HuH-7 (cell line): ENCODE results near the gene TNS1.

Experiments used
- DNase-seq: peaks from one replicate; pipeline ENCODE4 v3.0.0; 2011; ENCODE audit warnings: low spot score

TNS1 gene

DNA sequence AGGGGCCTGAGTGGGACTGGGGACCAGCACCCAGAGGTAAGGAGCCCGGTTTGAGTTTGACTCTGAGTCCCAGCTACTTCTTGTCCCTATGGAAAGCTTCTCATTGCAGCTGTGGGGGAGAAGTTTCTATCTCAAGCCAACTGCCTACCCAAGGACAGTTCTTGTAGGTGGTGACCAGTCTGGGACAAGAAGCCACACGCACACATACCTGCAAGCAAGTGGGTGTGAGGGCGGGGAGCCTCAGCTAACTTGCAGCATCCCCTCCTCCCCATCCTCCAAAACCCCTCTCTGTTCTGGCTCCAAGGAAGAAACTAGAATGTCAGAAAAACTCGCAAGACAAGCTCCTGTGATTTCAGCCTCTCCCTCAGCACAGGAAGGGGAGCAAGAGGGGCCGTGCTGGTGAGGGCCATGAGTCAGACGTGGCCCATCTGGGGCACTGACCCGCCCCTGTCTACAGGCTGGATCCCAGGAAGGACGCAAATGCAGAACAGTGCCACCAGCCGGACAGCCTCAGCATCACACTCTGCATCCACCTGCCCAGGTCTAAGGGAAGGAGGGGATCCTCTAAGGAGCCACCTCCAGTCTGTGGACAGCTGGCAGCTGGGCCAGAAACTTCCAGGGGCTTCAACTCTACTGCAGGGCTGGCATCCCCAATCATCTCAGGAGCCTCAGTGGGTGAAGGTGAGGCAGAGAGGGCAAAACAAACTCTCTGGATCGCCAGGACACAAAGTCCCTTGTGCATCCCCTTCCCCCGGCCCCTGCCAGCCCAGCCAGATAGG lies 103.4 kb downstream of the TNS1 start:
- peak; percentile 91 for DNase-seq

DNA sequence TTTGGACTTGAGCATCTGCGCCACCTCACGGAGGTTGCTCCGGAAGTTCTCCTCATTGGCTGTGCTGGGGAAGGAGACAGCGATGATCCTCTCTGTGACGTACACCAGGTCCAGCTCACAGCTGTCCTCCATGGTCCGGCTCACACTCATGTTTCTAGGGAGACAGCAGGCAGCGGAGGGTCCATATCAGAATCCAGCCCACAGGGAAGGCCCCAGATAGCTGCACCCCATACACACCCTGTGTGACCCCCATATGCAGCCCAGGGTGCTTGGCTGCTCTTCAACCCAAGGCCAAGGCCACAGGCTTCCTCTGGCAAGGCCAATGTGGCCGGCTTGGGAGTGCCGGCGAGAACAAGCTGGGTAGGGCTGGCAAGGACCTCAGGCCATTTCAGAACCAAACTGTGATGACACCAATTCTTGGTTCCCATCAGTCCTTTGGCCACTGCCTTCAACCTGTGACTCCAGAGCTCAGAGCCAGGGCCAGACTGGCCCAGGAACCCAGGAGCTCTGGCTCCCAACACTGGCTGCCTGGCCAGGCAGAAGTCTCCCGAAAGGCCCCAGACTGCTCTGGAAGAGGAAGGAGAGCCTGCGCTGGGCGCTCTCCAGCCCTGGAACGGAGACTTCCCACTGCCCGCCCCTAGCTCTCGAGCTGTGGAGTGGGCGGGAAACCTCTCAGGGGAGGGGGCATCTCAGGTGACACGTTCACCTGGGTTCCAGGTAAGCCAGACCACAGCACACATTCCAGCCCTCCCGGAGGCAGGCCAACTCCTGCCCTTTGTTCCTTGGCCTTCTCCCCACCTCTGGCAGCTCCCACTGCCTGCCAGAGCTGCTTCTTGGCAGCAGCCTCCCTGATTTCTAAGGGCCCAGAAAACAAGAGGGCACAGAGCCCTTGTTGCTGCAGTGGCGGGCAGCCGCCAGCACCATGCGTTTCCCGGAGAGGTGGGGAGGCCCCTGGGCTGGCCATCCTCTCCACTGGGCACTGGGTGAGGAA lies 104.7 kb downstream of the TNS1 start:
- no peak for DNase-seq

DNA sequence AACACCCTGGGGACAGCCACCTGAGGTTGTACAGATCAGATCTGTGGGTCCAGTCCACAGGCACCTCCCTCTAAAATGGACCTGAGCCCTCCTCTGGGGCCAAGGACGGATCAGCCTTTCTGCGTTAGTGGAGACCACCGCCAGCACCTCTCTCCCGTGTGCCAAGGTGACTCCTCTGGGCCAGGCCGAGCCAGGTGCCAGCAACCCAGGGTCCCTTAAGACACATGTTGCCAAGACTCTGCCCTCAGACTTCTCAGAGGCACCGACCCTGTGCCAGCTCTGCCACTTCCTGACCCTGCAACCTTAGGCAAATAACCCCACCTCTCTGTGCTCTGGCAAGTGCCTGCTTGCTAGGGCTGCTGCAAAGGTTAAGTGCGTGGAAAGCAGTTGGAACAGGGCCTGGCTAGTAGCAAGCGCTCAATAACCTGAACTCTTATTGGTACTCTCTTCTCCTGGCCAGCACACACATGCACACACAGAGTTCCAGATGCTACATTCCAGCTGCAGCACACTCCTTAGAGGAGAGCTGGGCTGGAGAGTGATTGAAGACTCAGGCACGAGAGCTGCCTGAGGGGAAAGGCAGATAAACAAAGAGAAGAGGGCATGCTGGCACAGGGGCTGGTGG lies 105.6 kb downstream of the TNS1 start:
- no peak for DNase-seq

DNA sequence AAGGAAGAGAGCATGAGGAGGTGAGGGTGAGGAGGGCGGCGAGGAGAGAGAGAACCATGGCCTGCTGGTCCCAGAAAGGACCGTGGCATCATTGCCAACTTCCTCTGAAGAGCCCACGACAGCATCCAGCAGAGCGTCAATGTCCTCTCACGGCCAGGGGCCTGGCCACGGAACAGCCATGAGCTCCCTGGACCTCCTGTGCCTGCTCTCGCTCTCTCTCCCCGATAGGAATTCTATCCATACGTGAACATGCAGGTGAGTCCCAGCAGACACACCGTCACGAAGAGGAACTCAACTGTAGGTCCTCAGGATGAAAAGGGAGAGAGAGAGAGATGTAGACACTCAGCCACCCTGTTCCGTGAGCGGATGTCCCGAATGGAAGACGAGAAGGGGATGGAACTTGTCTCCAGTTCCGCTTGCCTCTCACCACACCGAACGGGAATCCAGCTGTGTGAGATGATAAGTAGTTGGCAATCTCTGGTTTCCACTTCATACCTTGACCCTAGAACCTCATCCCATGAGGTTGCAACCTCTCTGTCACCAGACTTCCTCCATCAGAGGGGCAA lies 107.6 kb downstream of the TNS1 start:
- DNase-seq: no peak

DNA sequence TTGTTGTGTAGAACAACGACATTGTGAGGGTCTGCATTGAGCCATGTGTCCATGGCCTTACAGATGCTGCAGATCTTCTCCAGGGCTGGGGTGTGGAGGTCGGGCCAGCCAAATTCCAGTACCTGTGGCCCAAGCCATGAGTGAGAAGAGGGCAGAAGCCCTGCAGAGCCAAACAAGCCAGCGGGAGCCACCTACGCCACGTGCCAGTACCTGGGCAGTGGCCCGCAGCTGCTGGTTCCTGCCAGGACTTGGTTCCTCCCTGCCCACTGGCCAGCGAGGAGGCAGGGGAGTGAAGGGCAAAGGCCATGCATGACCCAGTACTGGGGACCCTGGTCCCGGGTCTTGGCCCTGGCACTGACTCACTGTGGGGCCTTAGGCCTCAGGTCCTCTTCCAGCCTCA lies 109.4 kb downstream of the TNS1 start:
- DNase-seq: no peak

DNA sequence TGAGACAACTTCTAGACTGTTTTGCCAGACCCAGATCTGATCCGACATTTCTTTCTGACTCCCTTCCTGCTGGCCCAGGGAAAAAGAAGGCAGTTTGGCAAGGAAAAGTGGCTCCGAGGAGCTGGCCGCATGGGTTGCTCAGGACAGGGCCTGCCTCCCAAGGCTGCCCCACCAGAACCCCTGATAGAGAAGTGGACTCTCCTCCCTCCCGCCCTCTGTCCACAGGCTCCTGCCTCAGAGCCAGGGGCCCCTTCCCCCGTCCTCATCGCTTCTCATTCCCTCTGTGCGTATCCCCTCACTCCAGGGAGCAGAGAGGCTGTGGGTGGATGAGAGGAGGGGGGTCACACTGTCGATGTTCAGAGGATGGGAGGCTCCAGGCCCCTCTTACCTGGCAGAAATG lies 110.2 kb downstream of the TNS1 start:
- no peak for DNase-seq

DNA sequence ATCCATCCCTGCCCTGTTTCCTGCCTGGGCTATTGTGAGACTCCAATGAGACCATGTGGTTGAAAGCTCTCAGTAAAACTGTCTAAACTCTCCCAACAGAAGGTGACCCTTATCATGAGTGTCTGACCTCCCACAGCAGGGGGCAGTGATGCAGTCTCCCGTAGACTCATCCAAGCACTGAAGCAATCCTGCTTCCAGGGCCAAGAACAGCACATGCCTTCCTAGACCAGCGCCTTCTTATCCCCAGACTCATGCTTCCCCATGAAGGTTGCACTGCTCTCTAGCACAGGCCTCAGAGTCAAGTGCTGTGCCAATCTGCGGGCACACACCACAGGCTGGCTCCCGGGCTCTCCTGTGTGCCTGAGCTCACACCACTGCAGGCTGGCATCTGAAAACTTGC lies 112.3 kb downstream of the TNS1 start:
- peak; percentile 32 for DNase-seq

DNA sequence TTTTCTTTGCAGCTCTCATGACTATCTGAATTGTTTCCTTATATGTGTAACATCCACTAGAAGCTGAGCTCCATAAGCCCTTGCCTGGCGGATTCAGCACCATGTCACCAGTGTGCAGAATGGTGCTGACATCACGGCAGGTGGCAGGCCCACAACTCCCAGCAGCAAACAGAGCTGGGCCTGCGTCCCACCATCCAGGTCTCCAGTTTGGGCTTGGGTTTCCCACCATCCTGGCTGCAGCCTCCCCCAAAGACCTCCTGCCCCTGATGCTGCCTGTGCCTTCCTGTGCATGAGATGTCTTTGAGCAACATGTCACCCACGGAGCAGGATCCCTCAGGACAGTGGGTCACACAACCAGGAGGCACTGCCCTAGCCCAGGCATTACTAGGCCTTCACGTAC lies 113.1 kb downstream of the TNS1 start:
- DNase-seq: no peak

DNA sequence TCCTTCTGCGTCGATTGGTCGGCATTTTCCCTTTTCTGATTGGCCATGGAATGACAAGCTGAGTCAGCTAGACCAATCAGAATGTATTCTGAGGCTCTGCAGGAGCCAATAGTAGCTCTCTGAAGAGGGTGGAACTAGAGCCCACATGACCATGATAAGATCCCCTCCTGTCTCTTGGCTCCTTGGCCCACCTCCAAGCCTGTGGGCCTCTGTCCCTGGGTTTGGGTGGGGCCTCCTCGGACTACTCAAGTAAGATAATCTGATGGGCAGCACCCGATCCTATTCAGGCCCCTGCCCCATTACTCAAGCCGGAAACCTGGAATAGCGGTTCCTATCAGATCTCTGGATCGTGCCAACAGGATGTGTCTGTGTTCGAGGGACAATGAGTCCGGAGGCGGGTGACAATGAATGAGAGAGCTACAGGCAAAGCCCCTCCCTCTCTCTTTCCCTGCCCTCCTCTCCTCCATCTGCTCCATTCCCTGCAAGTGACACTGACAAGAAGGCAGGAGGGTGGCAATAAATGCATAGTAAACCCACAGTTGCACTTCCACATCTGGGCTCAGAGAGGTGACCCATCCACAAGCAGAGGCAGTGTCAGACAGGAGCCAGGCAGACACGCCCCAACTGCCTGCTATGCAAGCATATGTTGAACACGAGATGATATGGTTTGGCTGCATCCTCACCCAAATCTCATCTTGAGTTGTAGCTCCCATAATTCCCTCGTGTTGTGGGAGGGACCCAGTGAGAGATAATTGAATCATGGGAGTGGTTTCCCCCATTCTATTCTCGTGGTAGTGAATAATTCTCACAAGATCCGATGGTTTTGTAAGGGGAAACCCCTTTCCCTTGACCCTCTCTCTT lies 114.7 kb downstream of the TNS1 start:
- DNase-seq: no peak

DNA sequence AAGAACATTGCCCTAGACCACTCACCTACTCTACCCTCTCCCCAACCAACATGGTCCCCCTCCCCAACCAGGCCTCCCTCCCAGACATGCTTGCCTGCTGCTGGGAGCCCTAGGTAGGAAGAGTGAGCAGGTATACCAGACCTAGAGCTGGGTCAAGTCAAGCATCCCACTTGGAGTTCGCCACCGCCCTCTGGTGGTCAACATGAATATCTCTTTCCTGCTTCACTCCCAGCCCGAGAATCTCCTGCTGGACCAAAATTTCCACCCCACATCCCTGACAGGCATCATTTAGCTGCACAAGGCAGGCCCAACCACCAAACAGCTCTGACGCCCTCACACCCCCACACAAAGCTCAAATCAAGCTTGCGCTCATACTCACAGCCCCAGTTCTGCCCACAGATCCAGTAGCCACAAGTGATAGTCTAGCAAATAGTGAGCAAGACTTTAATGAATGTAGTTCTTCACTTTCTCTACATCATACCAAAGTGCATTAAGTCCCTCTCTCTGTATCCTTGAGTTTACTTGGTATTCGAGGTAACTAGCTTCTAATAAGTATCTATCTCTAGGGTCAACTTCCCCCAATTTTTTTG lies 116.0 kb downstream of the TNS1 start:
- DNase-seq: peak; percentile 88

DNA sequence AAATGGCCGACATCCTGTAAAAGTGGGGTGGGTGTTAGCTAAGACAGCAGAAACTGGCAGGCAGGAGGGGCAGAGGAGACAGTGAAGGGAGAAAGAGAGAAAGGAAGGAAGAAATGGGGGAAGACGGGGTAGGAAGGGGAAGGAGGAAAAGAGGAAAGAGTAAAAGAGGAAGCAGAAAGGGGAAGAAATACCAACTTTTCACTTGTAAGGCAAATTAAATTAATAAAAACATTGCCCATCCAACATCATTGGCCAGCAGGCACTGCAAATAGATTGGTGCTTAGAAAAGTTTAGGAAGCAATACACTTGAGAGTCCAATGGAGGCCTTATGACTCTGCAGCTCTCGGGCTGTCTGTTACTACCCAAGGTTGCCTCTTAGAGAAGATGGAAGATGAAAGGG lies 116.7 kb downstream of the TNS1 start:
- no peak for DNase-seq

DNA sequence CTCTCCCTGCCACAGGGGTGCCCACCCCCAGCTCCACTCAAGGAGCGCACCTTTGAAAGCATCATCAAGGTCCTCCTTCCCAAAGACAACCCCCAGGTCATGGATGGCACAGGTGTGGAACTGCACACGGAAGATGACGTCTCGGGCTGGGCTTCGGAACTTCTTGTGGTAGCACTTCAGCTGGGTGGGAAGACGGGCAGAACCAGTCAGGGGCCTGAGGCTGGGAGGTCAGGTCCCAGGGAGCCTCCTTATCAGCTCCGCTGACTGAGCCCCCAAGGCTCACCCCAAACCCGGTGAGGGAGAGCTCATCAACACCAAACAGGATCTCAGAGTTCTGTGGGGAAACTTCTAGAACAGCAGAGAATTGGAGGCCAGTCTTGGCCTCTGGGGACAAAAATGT lies 117.8 kb downstream of the TNS1 start:
- no peak for DNase-seq

DNA sequence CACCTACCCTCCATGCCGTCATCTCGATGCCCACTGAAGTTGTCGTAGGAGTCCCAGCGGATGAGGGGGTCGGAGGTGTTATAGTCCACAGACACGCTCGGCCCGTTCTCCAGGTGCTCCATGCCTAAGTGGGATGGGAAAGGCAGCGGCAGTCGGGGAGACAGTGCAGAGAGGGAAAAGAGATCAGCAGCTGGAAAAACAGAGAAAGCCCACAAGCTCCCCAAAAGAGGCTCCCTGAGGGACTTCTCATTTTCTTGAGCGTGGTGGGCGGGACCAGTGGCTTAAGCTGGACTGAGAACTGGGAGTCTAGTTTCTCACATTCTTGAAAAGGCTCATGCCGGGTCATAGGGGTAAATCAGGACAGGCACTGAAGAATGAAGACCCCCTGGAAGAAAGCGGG lies 121.9 kb downstream of the TNS1 start:
- DNase-seq: no peak

DNA sequence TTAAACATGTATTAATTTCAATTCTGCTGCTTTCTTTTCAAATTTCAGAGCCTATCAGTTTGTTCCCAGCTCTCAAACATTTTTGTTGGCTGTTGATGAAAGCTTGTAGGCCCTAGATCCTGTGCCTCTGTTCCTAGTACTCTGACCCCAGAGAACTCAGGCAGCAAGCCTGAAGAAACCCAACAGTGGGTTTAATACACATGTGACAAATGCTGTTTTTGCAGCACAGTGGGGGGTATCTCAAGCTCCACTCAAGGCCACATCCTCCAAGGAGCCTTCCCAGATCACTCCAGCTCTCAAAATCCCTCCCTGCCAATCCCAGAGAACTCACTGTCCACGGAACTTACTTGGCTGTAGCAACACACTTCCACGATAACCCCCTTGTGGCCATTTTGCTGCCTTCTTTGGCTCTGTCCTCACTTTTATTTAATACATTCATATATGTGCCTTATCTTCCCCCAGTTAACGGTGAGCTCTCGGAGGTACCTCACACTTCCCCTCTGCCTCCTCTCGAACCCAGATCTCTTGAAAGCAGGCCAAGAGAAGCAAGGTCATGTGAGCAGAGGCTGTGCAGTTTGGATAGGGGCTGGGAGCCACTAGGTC lies 122.4 kb downstream of the TNS1 start:
- DNase-seq: no peak

DNA sequence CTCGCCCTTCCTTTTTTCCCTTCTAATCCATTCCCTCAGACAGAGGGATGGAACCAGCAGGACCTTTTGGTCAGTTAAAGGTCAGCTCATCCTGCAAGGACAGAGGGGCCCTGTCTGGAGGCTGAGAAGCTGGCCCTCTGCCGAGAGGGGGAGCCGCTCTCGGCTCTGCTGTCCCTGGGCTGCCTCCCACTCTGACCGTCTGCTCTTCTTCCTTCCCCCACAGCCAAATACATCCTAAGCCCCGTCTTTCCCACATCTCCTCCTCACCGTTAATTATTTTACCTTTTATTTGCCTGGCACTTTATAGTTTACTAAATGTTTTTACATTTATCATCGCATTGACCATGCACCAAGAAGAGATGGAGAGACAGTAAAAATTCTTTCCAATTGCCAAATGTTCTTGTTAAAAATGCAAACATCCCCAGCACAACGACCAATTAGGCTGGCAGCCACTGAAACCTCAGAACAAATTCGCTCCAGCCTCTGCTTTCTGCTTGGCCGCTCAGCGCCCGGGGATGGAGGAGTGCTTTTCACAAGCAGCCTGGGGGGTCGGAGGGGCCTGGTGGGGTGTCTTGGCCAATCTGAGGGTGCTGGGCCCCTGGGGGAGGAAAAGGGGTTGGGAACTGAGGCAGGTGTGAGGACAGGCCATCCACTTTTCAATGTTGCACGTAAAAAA lies 123.7 kb downstream of the TNS1 start:
- DNase-seq: no peak

DNA sequence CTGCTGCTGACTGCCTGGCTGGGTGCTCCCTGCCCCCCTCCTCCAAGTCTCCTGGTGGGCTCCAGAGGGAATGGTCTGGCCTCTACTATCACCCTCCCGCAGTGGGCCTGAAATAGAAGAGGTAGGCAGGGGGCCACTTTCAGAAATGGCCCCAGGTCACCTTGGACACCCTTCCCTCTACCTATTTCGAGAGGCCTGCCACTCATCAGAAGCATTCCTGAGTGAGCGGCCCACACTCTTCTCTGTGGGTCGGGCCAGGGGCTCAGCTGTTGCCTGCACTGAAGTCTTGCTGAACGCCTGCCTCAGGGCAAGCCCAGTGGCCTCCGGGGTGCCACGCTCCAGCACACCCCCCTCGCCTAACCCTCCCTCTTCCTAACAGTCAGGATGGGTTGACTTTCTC lies 124.9 kb downstream of the TNS1 start:
- no peak for DNase-seq

DNA sequence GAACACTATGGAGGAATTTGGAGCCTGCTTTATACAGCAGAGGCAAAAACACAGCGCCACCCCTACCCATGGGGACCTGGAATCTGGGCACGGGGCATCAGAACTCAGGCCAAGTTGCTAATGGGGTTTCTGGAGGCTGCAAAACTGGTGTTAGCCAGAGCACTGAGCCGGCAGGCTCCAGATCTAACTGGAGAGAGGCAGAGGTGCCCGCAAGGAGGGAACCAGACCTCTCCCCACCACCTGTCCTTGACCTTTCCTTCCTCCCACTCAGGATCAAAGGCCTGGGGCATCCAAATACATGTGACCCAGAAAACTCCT lies 126.6 kb downstream of the TNS1 start:
- no peak for DNase-seq

DNA sequence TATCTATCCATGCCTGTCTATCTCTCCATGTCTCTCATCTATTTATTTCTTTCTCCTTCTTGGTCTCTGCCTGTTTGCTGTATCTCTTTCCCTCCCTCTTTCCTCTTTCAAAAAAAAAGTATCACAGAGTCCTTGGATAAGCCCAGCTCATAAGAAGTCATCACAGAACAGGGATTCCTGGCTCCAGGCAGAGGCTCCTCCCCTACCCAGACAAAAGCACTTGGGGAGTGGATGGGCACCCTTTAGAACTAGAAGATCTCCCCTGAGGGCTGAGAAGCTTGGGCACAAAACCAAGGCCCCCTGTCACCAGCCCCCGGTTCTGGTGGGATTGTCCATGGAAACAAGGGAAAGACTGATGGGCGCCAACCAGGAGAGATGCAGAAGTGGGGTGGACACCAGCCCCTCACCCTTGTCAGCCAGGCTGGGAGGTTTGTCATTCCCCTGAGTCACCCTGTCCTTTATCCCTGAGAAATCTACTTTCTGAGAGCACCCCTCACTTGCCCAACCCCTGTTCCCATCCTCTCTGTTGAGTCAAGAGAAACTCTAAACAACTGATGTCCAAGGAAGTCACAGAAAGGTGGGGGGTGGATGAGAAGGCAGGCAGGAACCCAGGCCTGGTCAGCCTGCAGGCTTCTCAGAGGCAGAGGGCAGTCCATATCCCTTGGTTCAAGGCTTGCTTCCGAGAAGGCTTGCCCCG lies 127.1 kb downstream of the TNS1 start:
- DNase-seq: no peak

DNA sequence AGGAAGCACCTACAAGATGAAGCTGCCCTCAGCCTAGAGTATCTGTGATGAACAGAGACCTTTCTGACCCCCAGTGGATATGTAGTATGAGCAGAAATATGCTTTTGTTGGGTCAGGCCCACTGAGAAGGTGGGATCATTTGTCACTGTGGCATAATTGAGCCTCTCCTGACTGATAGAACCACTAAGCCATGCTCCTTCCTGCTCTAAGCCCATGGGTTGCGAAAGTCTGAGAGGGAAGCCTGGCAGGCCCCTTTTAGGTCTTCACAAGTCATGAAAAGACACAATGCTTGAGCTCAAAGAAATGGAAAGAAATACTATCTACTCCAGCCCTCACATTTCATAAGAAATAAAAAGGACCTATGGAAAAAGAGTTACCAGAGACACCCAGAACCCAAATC lies 127.7 kb downstream of the TNS1 start:
- DNase-seq: no peak

DNA sequence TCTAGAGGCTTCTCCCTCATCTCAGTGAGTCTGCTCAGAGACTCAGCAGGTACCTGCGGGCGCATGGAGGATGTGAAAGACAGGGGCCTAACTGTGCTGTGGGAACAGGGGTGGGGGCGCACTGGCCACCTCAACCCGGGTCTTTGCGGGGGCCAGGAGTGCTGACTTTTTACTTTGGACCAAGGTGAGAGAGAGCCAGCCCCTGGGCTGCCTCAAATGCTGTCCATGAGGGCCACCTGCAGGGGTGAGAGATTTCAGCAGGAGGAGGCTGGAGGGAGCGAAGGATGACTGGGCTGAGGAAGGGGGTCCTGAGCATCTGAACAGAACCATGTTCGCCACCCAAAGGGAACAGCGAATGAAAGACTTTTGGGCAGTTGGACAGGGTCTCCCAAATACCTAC lies 129.4 kb downstream of the TNS1 start:
- DNase-seq: no peak
